ENCODE results near the gene ANKRD44. TPM values are rescaled to one million over a fixed set of nuclear protein-coding genes. Genes with fewer than 3 reads are reported as not detected.

ANKRD44 gene
- total RNA-seq, 1 experiment from 2014 or later = 7.8 TPM

DNA sequence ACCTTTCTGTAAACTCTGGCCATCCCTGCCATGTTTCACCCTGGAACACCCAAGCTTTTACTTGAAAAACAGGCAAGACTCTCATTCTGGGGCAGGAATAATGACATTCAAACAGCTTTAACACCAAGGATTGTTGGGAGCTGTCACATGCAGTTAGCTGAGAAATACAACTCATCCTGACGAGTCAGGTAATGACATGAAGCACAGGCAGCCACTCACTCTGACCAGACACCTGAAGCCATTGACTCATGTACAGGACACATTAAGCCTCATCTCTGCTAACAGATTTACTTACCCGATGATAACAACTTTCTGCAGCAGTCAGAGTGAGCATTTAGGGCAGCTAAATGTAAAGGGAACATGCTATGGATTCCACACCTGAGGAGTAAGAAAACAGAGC, 220.9 kb downstream of the ANKRD44 start:
- BruUV-seq (replicated peaks) = no TSS peak
- in situ Hi-C loops (cut with HindIII; ENCODE audit: low pct_unique_long_range_greater_than_20kb, low sequenced_read_pairs) (no loop called here), intact Hi-C loops (cut with micrococcal nuclease; ENCODE audit: unreplicated experiment) (no loop called here)
- DNase-seq (ENCODE audit: low read depth, low spot score) (no peak), ATAC-seq (no peak)
- ChIA-PET CTCF (no interaction called here), POLR2A (no interaction called here)
- H3K27ac ChIP-seq (ENCODE audit: low read length) = no peak overlapping the region
- no peaks in the 10 kb centered on the region for H3K36me3 ChIP-seq (ENCODE audit: control insufficient read depth, insufficient read depth, low read length)
- H3K9me3 ChIP-seq (ENCODE audit: control insufficient read depth, insufficient read depth, low read depth, low read length) = no peaks in the 10 kb centered on the region
- TF ChIP-seq REST (IDR thresholded peaks at IDR 0.05; ENCODE audit: insufficient read depth in 1 of 2, low read depth in 2 of 2, low read length in 1 of 2) = no peak
- TF ChIP-seq TCF7L2 (IDR thresholded peaks at IDR 0.05; ENCODE audit: low read depth, low read length) = no peak
- TF ChIP-seq SIN3A (IDR thresholded peaks at IDR 0.05; ENCODE audit: borderline replicate concordance, insufficient read depth, low read depth, low read length) = no peak
- H3K4me3 ChIP-seq (ENCODE audit: low read depth in 2 of 2, low read length in 2 of 2) = no peak overlapping the region
- no peaks in the 10 kb centered on the region for H3K27me3 ChIP-seq (ENCODE audit: control insufficient read depth, insufficient read depth, low read length)
- H3K4me1 ChIP-seq (ENCODE audit: control insufficient read depth, insufficient read depth, low read length) = no peaks in the 10 kb centered on the region

DNA sequence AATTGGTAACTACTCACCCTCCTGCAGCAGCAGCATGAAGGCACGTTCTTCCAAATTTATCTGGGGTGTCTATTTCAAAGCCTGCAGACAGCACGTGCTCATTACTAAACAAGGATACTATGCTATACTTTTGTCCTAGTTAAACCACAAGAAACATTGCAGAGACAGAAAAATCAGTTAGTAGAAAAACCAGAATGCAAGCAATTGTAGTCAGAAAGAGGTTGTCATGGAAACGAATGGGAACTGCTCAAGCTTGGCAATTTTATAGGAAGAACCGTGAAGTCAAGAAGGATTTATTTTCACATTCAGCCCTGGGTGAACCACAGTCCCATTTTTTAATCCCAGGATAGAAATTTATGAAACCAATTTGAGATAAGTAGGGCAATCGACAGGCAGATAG, 221.9 kb downstream of the ANKRD44 start:
- intact Hi-C loops (cut with micrococcal nuclease; ENCODE audit: unreplicated experiment) (no loop called here), in situ Hi-C loops (cut with HindIII; ENCODE audit: low pct_unique_long_range_greater_than_20kb, low sequenced_read_pairs) (no loop called here)
- TF ChIP-seq, protein P1, sequence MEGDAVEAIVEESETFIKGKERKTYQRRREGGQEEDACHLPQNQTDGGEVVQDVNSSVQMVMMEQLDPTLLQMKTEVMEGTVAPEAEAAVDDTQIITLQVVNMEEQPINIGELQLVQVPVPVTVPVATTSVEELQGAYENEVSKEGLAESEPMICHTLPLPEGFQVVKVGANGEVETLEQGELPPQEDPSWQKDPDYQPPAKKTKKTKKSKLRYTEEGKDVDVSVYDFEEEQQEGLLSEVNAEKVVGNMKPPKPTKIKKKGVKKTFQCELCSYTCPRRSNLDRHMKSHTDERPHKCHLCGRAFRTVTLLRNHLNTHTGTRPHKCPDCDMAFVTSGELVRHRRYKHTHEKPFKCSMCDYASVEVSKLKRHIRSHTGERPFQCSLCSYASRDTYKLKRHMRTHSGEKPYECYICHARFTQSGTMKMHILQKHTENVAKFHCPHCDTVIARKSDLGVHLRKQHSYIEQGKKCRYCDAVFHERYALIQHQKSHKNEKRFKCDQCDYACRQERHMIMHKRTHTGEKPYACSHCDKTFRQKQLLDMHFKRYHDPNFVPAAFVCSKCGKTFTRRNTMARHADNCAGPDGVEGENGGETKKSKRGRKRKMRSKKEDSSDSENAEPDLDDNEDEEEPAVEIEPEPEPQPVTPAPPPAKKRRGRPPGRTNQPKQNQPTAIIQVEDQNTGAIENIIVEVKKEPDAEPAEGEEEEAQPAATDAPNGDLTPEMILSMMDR (IDR thresholded peaks at IDR 0.05) = no peak
- BruUV-seq (replicated peaks) = no TSS peak
- ChIA-PET POLR2A (no interaction called here), CTCF (no interaction called here)
- H3K27me3 ChIP-seq (ENCODE audit: control insufficient read depth, insufficient read depth, low read length) = no peaks in the 10 kb centered on the region
- ATAC-seq (no peak), DNase-seq (ENCODE audit: low read depth, low spot score) (no peak)
- H3K4me3 ChIP-seq (ENCODE audit: low read depth in 2 of 2, low read length in 2 of 2) = no peak overlapping the region
- H3K36me3 ChIP-seq (ENCODE audit: control insufficient read depth, insufficient read depth, low read length) = no peaks in the 10 kb centered on the region
- no peak overlapping the region for H3K27ac ChIP-seq (ENCODE audit: low read length)
- no peaks in the 10 kb centered on the region for H3K4me1 ChIP-seq (ENCODE audit: control insufficient read depth, insufficient read depth, low read length)
- H3K9me3 ChIP-seq (ENCODE audit: control insufficient read depth, insufficient read depth, low read depth, low read length) = no peaks in the 10 kb centered on the region

GRCh38 chr2:197086500-197086899, 224.1 kb downstream of the ANKRD44 start:
- Histone ChIP-seq H3K4me1 (ENCODE audit: control insufficient read depth, insufficient read depth, low read length) (no peaks in the 10 kb centered on the region), H3K27me3 (ENCODE audit: control insufficient read depth, insufficient read depth, low read length) (no peaks in the 10 kb centered on the region), H3K4me3 (ENCODE audit: low read depth in 2 of 2, low read length in 2 of 2) (no peak overlapping the region), H3K9me3 (ENCODE audit: control insufficient read depth, insufficient read depth, low read depth, low read length) (no peaks in the 10 kb centered on the region), H3K27ac (ENCODE audit: low read length) (no peak overlapping the region), H3K36me3 (ENCODE audit: control insufficient read depth, insufficient read depth, low read length) (no peaks in the 10 kb centered on the region)
- intact Hi-C loops (cut with micrococcal nuclease; ENCODE audit: unreplicated experiment) = no loop called here
- TF ChIP-seq POLR2AphosphoS5 (IDR thresholded peaks at IDR 0.05; ENCODE audit: low read depth, low read length) = no peak
- no peak for TF ChIP-seq SIN3A (IDR thresholded peaks at IDR 0.05; ENCODE audit: borderline replicate concordance, insufficient read depth, low read depth, low read length)
- TF ChIP-seq REST (IDR thresholded peaks at IDR 0.05; ENCODE audit: insufficient read depth in 1 of 2, low read depth in 2 of 2, low read length in 1 of 2) = no peak
- TF ChIP-seq, protein P1 (IDR thresholded peaks at IDR 0.05) = no peak
- no peak for TF ChIP-seq TCF7L2 (IDR thresholded peaks at IDR 0.05; ENCODE audit: low read depth, low read length)
- no TSS peak for BruUV-seq (replicated peaks)
- no peak for ATAC-seq
- no peak for DNase-seq (ENCODE audit: low read depth, low spot score)
- CTCF ChIA-PET = no interaction called here
- POLR2A ChIA-PET = no interaction called here
- in situ Hi-C loops (cut with HindIII; ENCODE audit: low pct_unique_long_range_greater_than_20kb, low sequenced_read_pairs) = no loop called here
